GM19328 (cell line): ENCODE data around the gene PTAFR.

ENCODE experiments used
- ATAC-seq: cut with Tn5 transposase; IDR thresholded peaks from one replicate; pipeline ENCODE4 v1.9.1; 2021; ENCODE audit warnings: mild to moderate bottlenecking, moderate library complexity; ENCODE audit not compliant: unreplicated experiment

PTAFR gene

GRCh38 chr1:28178690-28179485, 2.4 kb upstream of the PTAFR start:
- no peak for ATAC-seq

GRCh38 chr1:28175955-28176485, 470 bp downstream of the PTAFR start:
- ATAC-seq, result no peak

- no peak for ATAC-seq
Measured at GRCh38 chr1:28173980-28174297, 2.6 kb downstream of the PTAFR start.

GRCh38 chr1:28173151-28173979, 3.1 kb downstream of the PTAFR start:
- no peak for ATAC-seq

- ATAC-seq, result peak; percentile 62
Measured at GRCh38 chr1:28172713-28173150, 3.8 kb downstream of the PTAFR start.

- ATAC-seq, result no peak
Measured at GRCh38 chr1:28171246-28171645, 5.2 kb downstream of the PTAFR start.

GRCh38 chr1:28170001-28170596, 6.4 kb downstream of the PTAFR start:
- ATAC-seq, result no peak

- no peak for ATAC-seq
Measured at GRCh38 chr1:28163496-28164161, 12.9 kb downstream of the PTAFR start.

- ATAC-seq, result no peak
Measured at GRCh38 chr1:28162151-28162550, 14.3 kb downstream of the PTAFR start.

- ATAC-seq, result no peak
Measured at GRCh38 chr1:28161751-28162150, 14.7 kb downstream of the PTAFR start.

GRCh38 chr1:28160782-28161266, 15.7 kb downstream of the PTAFR start:
- no peak for ATAC-seq

- ATAC-seq, result no peak
Measured at GRCh38 chr1:28159680-28160079, 16.8 kb downstream of the PTAFR start.

- ATAC-seq, result no peak
Measured at GRCh38 chr1:28159243-28159642, 17.2 kb downstream of the PTAFR start.

- no peak for ATAC-seq
Measured at GRCh38 chr1:28157894-28158293, 18.6 kb downstream of the PTAFR start.

GRCh38 chr1:28156821-28157220, 19.7 kb downstream of the PTAFR start:
- no peak for ATAC-seq

- ATAC-seq, result no peak
Measured at GRCh38 chr1:28155628-28156027, 20.9 kb downstream of the PTAFR start.

GRCh38 chr1:28154078-28154594, 22.4 kb downstream of the PTAFR start:
- no peak for ATAC-seq

- ATAC-seq, result no peak
Measured at GRCh38 chr1:28150125-28150780, 26.2 kb downstream of the PTAFR start.

- ATAC-seq, result no peak
Measured at GRCh38 chr1:28148880-28149195, 27.7 kb downstream of the PTAFR start.
